RKO (cell line): ENCODE results near the gene ALK.

ENCODE experiments used
- DNase-seq: peaks from one replicate; pipeline ENCODE4 v3.0.0-alpha.2; 2016; ENCODE audit warnings: low spot score

ALK gene

DNA sequence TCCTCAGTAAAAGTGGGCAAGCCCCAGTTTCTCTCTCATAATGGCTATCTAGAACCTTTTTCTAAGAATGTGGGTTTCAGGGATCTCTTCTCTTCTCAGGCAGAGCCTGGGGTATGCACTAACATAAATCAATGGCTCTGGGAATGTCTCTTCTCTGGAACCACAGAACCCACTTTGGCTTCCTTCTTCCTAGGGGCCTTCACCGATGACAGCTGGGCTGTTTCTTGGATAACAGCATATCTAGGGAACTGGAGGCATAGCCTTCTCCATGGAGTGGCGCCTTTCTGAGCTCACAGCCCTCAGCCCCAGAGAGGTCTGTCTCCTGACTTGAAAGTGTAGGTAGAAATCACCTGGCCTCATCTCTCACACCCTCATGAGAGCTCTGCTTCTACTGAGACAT, 558.3 kb downstream of the ALK start:
- no peak for DNase-seq

DNA sequence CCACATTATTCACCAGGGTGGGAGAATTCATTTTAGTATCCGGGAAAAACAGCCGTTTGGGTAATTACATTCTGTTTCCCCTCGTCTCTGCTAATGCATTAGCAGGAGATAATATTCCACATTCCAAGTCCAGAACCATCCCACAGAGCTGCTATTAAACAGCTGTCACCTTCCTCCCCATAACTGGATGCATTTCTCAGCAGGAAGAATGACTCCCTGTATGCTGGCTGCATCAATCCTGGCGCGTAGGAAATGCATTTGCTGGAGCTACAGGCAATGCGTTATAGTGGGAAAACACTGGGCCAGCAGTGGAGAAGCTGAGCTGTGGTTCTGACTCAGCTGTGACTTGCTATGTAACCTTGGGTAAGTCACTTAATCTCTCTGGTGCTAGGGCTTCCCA, 560.2 kb downstream of the ALK start:
- DNase-seq, result no peak

DNA sequence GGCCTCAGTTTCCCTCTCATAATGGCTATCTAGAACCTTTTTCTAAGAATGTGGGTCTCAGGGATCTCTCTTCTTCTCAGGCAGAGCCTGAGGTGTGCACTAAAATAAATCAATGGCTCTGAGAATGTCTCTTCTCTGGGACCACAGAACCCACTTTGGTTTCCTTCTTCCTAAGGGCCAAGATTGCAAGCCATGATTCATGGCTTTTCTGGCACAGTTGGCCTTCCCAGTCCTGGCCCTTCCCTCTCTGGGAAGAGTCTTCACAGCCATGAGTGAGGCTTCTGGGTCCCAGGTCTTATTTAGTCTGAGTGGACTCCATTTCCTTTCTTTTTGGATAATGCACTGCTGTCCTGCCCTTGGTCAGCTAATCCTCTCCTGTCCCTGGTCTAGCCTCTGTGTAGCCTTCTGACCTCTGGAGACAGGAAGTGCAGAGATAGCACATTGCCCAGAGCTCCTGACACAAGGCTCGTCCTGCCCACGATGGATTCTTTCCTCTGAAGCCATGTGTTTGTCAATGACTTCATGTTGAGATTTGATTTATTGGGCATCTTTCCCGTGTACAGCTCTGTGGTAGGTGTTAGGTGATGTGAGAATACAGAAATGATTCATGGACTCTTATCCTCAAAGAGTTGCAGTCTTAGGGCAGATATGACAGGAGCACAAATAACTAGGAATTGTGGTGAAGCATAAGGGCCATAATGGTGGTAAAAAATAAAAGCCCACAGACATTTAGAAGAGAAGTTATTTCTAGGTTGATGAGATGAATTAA, 561.2 kb downstream of the ALK start:
- no peak for DNase-seq

DNA sequence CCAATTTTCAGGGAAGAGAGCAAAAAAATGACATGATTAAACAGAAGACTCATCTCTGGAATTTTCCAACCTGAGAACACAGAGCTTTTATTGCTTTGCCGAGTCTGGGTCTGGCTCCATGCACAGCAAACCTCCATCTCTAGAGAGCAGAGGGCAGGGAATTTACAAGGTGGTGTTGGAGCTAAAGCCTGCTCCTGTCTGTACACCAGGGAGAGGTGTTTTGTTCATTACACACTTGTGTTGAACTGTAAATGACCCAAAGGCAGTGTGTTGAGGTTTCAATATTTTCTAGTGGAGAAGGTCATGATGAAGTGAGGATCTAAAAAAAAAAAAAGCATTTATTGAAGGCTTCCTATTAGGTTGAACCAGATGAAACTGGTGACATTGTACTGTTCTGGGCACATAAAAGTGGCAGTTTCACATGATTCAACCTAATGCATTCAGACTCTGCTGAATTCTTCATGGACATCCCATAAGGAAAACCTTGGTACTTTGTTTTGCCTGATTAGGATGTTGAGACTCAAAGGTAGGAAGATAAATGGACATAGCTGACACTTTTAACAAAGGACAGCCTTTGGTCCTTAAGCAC, 567.9 kb downstream of the ALK start:
- no peak for DNase-seq

DNA sequence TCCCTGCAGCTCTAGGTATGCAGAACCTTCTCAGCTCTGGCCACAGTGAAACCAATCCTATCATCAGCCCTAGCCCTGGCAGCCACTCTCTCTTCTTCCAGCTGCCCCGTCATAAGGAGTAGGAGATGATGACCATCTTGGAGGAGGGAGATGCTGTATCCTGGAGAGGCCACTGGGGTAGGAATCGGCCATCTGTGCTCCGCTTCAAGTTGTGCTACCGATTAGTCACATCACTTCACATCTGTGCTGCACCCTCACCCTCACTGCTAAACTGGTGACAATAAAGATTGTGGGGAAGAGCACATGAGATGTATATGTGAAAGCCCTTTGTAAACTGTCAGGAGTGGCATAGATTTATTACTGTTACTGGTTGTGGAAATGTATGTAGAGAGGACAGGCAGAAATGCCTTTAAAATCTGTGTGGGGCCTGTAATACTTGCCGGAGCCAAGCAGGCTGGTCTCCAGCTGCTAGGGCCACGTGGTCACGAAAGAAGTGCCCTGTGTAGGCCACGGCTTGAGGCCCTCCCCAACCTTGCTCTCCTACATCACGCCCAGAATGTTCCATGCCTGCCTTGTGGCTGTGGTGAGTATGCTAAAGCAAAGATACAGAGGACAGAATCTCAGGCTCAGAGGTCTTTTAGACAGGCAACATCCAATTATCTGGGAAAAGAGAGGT, 569.3 kb downstream of the ALK start:
- DNase-seq, result no peak

DNA sequence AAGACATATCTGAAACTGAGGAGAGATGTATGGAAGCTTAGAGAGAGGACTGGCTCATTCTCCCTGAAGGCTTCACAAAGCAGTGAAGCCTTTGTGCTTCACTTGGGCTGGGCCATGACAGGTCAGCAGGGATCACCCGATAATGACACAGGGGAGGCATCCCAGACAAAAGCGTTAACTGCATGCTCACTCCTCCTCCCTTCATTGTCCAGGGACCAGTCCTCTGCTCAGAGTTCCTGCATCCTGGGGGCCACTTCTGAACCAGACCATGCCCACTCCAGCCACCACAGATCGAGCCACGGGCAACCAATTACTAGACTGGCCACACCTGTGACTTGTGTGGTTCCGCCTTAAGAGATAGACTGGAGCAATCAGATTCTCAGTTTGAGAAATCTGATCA, 570.1 kb downstream of the ALK start:
- DNase-seq, result no peak

DNA sequence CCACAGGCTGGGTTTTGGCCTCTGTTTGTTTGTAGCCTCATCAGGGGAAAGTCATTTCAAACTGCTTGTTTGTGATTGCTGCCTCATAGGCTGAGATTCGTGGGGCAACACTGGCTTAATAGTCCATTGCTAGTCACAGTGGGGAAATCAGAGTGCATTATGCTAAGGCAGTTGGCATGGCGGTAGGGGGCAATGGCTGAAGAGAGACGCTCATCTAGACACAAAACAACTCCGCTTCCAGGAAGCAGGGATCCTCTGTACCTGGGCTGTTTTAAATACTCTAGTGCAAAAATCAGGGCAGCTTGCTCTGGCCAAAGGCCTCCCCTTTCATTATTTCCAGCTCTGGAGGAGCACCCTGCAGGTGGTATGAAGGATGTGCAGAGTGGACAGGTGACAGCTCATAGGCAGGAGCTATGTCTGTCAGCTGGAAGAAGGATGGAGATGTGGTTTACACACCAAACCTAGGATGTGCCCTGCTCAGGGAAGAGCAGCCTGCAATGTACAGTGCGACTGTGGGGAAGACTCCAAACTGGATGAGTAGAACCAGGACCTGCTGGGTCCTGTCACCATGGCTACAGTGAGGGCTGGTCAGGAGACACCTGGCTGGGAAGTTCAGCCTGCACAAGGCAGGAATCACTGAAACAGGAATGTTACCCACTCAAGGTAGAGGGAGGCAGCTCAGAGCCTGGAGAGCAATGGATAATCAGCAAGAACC, 571.9 kb downstream of the ALK start:
- no peak for DNase-seq

DNA sequence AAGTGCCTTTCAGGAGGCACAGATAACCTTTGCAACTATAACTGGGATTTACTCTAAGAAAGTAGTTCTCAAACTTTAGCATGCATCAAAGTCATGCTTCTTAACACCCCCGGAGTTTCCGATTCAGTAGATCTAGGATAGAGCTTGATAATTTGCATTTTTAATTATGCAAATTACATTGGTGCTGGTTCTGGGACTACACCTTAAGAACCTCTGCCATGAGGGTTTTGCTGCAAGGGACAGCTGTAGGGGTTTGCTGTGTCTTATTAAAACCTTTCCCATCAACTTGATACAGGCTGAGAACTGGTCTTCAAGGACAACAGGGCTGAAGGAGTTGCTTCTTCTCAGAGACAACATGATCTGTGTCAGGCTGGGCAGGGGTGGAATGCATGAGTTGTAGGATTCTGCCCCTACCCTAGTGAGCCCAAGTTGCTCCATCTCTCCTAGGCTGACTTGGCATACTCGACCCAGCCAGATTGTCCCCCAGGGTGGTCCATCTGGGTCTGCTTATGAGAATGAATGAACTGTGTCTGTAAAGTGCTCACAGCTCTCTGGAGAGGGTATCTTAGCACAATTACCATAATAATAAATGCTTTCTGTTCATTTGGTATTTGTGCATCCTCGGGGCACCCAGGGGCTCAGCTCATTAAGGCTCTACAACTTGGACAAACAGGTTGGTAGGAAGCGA, 573.5 kb downstream of the ALK start:
- no peak for DNase-seq

DNA sequence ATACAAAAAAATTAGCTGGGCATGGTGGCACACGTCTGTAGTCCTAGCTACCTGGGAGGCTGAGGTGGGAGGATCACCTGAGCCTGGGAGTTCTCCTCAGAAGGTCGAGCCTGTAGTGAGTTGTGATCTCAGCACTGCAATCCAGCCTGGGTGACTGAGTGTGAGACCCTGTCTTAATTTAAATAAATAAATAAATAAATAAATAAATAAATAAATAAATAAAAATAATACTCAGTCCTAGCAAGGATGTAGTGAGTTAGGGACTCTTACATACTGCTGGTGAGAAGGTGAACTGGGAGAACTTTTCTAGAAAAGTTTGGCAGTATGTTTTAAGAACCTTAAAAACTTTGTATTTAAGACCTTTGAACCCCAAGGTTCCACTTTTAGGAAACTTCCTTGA, 576.1 kb downstream of the ALK start:
- no peak for DNase-seq

DNA sequence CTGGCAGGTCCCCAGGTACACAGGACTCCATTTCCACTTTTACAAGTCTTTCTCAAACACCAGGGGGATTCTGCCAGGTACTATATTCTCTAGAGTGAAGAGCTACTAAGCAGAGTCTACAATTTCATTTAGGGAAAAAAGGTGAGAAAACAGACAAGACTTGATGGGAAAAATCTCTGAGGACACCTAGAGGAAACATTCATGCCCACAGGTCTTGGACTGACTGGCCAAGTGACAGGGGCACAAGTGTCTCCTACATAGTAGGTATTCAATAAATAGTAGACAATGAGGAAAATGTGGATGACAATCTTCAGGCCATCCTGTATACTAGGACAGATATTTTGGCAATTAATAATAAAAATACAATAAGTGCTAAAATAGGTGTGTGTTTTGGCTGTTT, 577.6 kb downstream of the ALK start:
- no peak for DNase-seq

DNA sequence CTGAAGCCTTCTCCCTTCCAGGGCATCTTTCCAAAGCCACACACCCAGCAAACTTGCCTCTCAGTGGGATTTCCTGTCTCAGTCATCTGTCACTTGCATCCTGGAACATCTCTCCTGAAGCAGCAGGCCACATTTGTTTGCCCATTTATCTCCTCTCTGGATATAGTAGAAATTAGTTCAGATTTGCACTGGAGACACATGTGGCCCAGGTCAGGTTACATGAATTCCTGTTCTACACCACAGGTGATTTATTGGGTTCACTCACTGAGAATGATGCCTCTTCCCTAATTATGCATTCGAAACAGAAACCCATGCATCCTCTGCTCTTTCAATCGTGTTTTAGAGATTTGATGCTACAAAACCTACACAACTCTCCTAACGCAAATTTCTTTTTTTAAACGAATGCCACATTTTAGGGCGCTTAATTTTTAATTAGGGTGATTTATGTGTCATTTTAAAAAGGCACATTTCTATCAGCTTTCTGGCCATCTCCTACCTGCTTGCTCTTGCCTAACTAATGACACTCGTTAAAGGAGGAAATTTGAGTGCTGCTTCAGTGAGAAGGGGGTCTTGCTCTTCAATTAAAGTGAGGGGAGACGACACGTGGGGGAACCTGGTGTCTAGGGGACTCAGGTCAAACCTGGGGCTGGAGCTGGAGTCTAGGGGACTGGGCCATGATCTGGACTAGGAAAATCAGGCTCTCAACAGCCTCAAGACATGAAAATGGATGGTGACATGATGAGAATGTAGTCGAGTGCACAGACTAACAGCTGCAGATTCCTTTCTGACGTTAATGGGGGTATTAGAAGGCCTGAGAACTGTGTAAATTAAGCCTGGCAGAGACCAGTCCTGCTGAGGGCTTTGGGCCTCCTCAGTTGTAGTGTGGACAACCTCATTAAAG, 584.8 kb downstream of the ALK start:
- DNase-seq, result no peak

DNA sequence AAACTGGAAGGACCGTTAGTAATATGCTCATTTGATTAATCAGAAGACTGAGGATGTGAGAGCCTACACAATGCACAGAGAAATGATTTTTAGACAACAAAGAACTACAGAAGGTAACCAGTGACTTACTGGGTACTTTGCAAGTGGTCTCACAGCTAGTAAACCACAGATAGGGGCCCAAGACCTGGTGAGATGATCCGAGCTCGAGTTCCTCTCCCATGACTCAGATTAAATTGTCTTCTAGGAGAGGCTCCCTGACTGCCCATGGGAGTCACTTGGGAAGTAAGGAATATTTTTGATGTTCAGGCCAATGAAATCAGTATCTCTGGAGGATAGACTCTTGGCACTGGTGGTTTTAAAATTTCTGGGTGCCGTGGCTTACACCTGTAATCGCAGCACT, 586.0 kb downstream of the ALK start:
- DNase-seq, result no peak

DNA sequence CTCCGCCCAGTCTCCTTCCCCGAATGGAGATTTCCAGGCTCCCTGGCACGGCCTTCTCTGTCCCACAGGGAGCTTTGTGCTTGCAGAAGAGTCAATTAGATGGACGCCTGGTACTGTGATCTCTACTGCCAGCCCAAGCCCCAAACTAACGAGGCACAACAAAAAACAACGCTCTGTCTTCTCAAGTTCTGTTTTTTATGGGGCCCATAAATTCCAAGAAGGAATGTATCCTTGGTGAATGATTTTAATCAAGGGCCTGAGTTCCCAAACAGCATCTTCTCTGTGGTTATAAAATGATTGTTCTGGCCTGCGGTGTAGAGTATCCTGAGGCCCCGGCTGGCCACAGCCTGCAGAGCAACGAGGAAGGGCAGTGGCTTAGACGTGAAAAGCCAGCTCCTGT, 586.7 kb downstream of the ALK start:
- DNase-seq, result no peak

DNA sequence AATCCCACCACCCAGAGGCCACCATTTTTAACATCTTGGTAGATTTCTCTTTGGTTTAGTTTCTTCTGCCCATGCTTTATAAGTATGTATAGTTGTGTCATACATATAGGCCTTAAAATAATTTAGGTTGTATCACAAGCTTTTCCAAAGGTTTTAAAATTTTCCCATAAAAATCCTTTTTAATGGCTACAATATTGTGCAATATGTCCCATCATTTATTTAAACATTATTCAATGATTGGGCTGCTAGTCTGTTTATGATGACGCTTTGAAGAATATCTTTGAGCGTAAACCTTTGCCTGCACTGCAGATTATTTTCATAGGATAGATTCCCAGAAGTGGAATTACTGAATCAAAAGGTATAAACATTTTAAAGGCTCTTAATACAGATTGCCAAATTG, 588.8 kb downstream of the ALK start:
- no peak for DNase-seq

DNA sequence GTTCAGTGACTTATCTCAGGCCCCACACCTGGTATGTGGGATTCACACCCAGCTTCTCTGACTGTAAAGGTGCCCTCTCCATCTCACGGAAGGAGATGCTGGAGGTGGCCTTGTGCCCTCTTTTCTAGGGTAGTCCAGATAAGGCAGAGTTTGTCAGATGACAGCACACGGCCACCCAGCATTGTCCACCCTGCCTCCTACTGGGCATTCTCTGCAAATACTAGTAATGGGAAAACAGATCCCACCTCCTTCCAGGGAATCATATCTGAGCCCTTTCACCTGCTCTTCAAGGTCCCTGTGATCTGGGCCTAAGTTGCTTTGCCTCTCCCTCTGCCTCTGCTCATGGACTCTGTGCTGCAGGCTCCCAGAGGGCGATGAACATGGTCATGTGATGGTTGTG, 591.5 kb downstream of the ALK start:
- DNase-seq, result no peak

DNA sequence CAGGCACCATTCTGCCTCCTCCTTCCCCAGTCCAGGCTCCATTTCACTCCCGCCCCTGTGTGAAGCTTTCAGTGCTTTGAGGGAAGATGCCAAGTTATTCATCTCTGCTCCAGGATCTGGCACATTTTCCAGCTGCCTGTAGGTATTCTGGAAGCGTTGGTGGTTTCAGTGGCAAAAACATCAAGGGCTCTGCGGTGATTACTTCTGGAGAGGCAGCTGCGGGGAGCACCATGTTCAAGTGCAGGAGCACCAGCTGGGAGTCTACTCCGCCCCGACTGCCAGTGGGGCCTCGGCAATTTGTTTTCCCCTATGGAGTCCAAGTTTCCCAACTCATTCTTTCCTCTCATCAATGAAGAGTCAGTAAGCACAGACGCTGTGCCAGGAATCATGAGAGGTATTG, 594.5 kb downstream of the ALK start:
- no peak for DNase-seq

DNA sequence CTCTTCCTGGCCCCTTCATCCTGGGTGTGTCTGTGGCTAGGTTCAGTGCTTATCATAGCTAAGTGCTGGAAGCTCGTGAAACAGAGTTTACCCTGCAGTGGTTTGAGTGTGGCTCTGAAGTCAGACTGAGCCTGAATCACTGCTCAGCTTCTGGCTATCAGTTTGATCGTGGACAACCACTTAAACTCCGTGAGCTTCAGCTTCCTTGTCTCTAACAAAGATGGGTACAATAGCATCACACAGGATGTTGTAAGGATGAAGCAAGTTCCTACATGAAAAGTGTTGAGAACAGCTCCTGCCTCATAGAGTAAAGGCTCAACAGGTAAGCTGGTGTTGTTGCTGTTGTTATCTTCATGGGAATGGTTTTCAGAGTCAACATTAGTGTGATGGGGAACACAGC, 595.8 kb downstream of the ALK start:
- DNase-seq, result no peak

DNA sequence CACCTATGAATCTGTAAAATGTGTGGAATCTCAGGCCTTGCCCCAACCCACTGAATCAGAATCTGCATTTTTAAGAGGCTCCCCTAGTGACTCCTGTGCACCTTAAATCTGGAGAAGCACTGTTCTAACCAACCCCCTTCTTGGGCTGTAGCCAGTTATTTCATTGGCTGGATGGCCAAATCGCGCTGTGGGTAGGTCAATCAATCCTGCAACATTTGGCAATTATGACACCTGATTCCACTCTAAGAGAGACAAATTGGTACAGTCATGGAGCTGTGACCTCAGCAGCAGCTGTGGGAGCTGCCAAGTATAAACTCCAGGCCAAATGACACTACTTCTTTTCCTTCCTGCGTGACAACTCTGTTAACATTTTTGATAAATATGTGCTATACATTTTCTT, 597.4 kb downstream of the ALK start:
- DNase-seq, result no peak

DNA sequence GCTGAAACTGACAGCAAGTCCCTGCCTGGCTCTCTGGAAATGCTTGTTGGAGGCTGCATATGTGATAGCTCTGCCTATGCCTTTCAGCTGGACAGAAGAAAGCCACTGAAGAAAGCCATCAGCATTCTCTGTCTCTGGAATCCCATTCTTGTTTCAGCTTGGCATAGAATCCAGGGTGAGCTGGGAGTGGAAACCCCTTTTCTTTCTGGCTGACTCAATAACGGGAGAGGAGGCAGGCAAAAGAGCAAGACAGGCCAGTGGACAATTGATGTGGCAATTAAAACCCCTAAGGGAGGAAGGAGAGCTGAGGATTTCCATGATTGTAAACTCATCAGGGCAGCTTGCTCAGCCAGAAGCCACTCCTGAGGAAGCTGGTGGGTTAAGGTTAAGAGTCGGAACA, 598.1 kb downstream of the ALK start:
- DNase-seq, result no peak

DNA sequence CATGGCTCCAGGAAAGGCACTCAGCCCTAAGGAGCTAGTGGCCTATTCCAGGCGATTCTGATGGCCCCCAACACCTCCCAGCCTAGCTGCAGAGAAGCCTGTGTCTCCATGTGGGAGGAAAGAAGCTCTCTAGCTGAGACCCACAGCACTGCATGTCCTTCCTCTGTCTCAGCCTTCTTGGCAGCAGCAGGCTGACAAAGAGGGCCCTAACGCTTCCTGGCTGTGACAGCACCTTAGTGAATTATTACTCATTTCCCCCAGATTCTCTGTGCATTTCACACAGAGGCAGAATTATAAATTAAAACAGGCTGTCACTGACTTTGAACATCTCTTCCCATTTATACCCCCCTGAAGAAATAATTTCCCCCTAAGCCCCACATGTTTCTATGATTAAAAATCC, 599.4 kb downstream of the ALK start:
- peak; percentile 15 for DNase-seq

DNA sequence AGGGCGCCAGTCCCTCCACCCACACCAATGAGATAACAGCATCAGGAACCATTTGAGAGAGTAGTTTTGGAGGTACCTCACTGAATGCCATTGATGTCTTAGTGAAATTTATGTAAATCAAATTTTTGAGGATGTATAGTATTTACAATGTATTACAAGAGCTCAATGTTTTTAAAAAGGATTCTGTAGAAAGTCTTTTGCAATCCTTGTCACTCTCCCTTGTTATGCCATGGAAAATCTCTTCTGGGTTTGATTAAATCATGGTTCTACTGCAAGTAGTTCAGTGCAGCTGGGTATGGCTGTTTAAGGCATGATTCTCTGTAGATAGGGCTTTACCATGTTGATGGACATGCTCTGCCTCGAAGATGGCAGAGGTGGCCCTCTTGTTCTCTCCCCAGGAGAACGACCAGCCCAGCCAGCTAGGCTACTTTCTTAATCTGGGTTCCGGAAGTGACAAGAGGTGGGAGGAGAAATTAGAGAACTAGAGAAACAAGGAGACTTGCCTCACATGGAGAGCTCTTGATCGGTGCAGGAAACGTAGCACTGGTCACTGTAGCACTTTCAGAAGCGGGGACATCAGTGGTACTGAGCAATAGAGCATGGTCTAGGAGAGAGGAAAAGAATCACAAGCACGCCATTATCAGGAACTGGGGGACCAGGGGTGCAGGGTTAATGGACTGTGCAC, 603.4 kb downstream of the ALK start:
- no peak for DNase-seq
